AG09309 (cell line): ENCODE results near the gene CAPN8.

ENCODE experiments used
- DNase-seq: peaks from one replicate; pipeline ENCODE4 v3.0.0-alpha.2; 2010; ENCODE audit warnings: low read depth
- H3K4me3 ChIP-seq: 2 replicates; pipeline ENCODE4 v1.5.1; 2011; ENCODE audit warnings: mild to moderate bottlenecking, low read depth, low read length, moderate library complexity; ENCODE audit not compliant: control insufficient read depth
- TF ChIP-seq, protein P1 (sequence below): IDR thresholded peaks from 2 replicates; pipeline ENCODE4 v1.5.1; 2011; ENCODE audit warnings: mild to moderate bottlenecking, low read depth, low read length, inconsistent platforms; ENCODE audit not compliant: insufficient read depth, control insufficient read depth; ENCODE audit errors: missing control alignments

Gene CAPN8

DNA sequence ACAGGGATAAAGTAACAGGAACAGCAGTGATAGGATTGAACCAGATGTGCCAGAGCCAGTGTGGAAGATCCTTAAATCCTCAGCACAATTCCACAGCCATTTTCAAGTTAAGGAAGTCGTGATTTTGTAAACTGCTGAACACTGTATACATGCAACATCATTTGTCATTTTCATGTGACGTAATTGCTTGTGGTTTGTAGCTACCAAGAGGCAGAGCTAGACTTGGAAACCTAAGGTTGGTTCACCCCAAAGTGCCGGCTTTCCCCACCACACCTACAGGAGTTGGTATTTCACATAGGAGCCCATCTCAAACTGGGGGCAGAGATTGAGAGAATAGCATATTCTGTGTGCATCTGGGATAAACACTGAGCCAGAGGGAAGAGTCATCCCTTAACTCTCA is 113.9 kb downstream of the CAPN8 start:
- no peak for DNase-seq
- H3K4me3 ChIP-seq: no peak overlapping the region
- TF ChIP-seq, protein P1, sequence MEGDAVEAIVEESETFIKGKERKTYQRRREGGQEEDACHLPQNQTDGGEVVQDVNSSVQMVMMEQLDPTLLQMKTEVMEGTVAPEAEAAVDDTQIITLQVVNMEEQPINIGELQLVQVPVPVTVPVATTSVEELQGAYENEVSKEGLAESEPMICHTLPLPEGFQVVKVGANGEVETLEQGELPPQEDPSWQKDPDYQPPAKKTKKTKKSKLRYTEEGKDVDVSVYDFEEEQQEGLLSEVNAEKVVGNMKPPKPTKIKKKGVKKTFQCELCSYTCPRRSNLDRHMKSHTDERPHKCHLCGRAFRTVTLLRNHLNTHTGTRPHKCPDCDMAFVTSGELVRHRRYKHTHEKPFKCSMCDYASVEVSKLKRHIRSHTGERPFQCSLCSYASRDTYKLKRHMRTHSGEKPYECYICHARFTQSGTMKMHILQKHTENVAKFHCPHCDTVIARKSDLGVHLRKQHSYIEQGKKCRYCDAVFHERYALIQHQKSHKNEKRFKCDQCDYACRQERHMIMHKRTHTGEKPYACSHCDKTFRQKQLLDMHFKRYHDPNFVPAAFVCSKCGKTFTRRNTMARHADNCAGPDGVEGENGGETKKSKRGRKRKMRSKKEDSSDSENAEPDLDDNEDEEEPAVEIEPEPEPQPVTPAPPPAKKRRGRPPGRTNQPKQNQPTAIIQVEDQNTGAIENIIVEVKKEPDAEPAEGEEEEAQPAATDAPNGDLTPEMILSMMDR: no peak

DNA sequence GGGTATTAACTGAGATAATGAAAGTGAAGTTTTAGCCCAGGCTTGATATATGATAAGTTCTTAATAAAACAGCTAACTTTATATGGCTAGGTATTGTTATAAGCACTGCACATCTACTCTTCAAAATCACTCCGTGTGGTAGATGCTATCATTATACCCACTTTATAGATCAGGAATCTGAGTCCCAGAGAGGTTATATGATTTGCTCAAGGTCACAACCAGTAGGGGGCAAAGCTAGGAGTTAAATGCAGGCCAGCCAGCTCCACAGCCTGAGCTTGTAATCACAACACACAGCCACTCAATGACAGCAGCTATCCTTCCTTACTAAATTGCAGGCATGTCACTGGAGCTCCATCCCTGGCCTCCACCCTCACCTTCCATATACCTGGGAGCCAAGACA is 115.8 kb downstream of the CAPN8 start:
- TF ChIP-seq, protein P1: no peak
- H3K4me3 ChIP-seq: no peak overlapping the region

DNA sequence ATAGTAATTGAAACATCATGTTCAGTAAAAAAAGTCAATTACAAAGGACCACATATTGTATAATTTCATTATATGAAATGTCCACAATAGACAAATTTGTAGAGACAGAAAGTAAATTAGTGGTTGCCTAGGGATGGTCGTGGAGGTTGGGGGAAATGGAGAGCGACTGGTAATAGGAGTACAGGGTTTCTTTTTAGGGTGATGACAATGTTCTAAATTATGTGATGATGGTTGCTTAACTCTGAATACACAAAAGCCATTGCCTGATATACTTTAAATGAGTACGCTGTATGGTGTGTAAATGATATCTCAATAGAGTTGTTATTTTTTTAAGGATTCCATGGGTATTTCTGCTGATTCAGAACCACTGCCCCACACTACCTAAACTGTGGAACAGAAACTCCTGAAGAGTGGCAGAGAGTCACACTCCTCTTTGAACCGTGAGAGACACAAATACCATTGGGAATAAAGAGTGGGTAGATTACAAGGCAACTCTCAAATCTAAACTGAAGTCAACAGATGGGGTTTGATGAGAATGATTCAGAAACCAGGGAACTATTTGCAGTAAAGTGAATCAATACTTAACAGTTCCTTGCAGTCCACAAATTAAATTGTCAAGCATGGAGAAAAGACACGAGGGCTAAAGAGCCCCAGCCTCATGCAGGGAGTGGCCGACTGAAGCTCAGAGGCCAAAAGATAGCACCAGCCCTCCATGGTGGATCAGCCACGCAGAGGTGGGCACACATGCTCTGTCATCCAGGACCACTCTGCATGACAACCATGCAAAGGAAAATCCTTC is 118.0 kb downstream of the CAPN8 start:
- TF ChIP-seq, protein P1: no peak
- H3K4me3 ChIP-seq: no peak overlapping the region
- DNase-seq: no peak

More for the DNA sequence above, 115.8 kb downstream of the CAPN8 start:
- no peak for DNase-seq

DNA sequence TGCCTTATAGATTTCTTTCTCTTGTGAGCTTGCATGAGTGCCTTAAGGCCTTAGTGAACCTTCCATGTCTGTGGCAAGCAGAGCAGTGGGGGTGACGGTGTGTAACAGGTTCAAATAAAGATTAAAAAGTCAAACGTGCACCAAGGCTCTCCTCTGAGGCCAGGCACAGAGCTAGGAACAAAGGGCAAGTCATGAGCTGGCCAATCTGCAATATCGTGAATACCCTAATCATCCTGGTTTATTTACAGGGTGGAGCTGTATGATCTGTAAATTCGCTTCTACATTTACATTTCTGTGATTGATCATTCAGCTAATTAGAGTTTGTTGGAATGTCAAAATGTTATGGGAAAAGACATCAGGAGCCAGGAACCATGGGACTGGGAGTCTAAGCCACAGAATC is 120.2 kb downstream of the CAPN8 start:
- TF ChIP-seq, protein P1: no peak
- DNase-seq: no peak

DNA sequence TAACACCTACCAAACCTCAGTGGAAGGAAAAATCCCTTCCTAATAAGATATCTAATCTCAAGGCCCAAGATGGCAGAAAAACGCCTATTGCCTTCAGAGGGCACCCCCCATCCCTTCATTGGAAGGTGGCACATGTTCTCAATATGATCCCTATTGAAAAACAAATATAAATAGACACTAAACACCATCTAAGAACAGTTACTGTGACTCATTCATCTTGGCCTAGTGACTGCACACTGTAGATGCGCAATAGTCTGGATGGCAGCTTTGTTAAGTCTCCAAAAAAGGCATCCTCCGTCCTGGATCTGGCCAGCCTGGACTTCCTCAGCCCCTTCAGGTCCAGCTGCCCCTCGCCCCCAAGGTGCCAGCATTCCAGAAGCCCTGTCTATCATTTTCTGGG is 121.9 kb downstream of the CAPN8 start:
- DNase-seq: no peak
- TF ChIP-seq, protein P1: no peak

More for the DNA sequence above, 120.2 kb downstream of the CAPN8 start:
- H3K4me3 ChIP-seq: no peak overlapping the region

DNA sequence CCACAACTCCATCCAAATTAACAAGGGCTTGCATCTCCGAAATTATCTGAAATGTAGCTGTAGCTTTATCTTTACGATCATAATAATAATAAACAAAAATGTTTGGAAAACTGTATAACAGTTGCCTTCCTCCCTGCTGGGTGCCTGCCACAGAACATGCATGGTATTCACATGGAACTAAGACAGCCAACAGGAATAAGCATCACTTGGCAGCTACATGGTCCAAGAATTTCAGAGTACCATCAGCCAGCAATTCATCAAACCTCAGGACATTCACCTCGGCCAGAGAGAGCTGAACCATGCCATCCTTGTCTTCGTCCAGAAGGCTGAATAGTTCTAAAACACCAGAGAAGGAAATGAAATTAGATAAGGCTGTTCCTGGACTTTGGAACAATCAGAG is 122.7 kb downstream of the CAPN8 start:
- H3K4me3 ChIP-seq: no peak overlapping the region
- TF ChIP-seq, protein P1: no peak
- no peak for DNase-seq

More for the DNA sequence above, 121.9 kb downstream of the CAPN8 start:
- H3K4me3 ChIP-seq: no peak overlapping the region

DNA sequence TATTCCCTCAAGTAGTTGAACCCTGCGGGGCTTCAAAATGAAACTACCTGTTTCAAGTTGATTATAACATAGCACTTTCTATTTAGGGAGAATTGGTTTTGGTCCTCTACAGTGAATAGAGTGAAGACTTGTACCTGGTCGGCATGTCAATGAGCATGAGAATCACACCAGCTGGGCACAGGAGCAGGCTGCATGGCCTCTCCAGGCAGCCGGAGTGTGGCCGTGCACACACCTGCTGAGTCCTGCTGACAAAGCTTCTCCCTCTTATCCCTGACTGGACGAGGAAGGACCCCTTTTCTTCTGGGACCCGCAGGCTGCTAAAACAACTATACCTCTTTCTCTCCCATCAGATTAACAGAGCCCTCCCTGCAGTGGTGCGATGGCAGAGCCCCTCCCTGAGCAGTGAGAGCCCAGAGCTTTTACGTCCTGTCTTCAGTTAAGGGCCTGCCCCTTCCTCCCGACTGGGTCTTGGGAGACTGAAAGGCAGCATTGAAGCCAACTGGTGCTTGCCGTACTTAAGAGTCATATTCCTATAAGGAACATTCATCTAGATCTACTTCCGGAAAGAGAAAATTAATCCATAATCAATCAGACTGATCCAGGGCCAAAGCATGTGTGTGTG is 124.9 kb downstream of the CAPN8 start:
- H3K4me3 ChIP-seq: no peak overlapping the region
- no peak for DNase-seq
- TF ChIP-seq, protein P1: no peak
